ENCODE results near the gene MDM1. TPM values are rescaled to one million over a fixed set of nuclear protein-coding genes. Genes with fewer than 3 reads are reported as not detected.

MDM1 gene
- 18.9 and 23.3 TPM in 2 replicates for total RNA-seq (2014; rRNA removed; shearing (Covaris generic))
- polyA plus RNA-seq (2016; fragmentation: Nextera tagmentation; extraction: Ambion mirVana): 11.6 and 13.6 TPM in 2 replicates
- long read RNA-seq, partial matches to known transcripts: 3 of 7 reads
- long read RNA-seq, other reads (novel, unspliced or antisense): 1 of 7 reads

- no peaks in the 10 kb centered on the region for H3K9me3 Mint-ChIP-seq
- Histone ChIP-seq H3K4me1 (ENCODE audit: insufficient read depth) (peaks cover 24% of the 10 kb centered on the region), H3K27ac (ENCODE audit: low read depth) (peak within 1 kb of the TSS; percentile 55; the same call in 1 of the 2 replicates), H3K79me2 (replicated peaks; ENCODE audit: insufficient read depth) (no peaks in the 10 kb centered on the region), H2AFZ (peak within 1 kb of the TSS; percentile 92), H4K20me1 (replicated peaks; ENCODE audit: insufficient read depth) (no peaks in the 10 kb centered on the region), H3K27me3 (ENCODE audit: insufficient read depth) (no peaks in the 10 kb centered on the region), H3K9me2 (ENCODE audit: insufficient read depth) (no peaks in the 10 kb centered on the region), H3K4me3 (peak within 1 kb of the TSS; percentile 71), H3K4me2 (peak within 1 kb of the TSS; percentile 91), H3F3A (replicated peaks; ENCODE audit: low read depth) (0 out of 2 replicates have a peak, but pooled peaks cover 5% of the 10 kb centered on the region), H3K36me3 (ENCODE audit: insufficient read depth) (no peaks in the 10 kb centered on the region)
- peaks cover 51% of the 10 kb centered on the region for H3K4me1 Mint-ChIP-seq
- H3K27ac Mint-ChIP-seq: peak within 1 kb of the TSS; percentile 92; the same call in 1 of the 2 replicates
- H3K36me3 Mint-ChIP-seq (ENCODE audit: low read depth): no peaks in the 10 kb centered on the region; the same call in 2 of the 3 replicates
- peak within 1 kb of the TSS; percentile 90 for H3K4me3 Mint-ChIP-seq
- DNase-seq (ENCODE audit: low spot score): peak; percentile 100
- peaks cover 2% of the 10 kb centered on the region for H3K27me3 Mint-ChIP-seq (ENCODE audit: insufficient read depth, low read depth, poor library complexity)
- TF ChIP-seq CREB1 (CRISPR knock-in tag; IDR thresholded peaks at IDR 0.05; ENCODE audit: low read depth): no peak
- TF ChIP-seq ZNF331 (CRISPR knock-in tag; IDR thresholded peaks at IDR 0.05; ENCODE audit: low read depth): no peak
- TF ChIP-seq NANOG (IDR thresholded peaks at IDR 0.05; ENCODE audit: borderline replicate concordance): no peak
- TF ChIP-seq POLR2AphosphoS5 (IDR thresholded peaks at IDR 0.05; ENCODE audit: low read depth): peak; percentile 59
- no peak for TF ChIP-seq EZH2 (IDR thresholded peaks at IDR 0.05; ENCODE audit: low read depth, unreplicated experiment)
- TF ChIP-seq CTCF (conservative IDR thresholded peaks at IDR 0.05; ENCODE audit: low read depth in 2 of 2): no peak
- peak; percentile 94 for ATAC-seq
These were observed at the start of gene MDM1 for GRCh38 chr12:68331869-68332727. MDM1 (minus strand) TSS chr12:68332362; CDS start chr12:68332245, 117 bp downstream.

- H3K9me2 ChIP-seq (ENCODE audit: insufficient read depth): no peaks in the 10 kb centered on the region
- no peak for ATAC-seq
- Mint-ChIP-seq H3K4me1 (peaks cover 14% of the 10 kb centered on the region), H3K36me3 (ENCODE audit: low read depth) (no peaks in the 10 kb centered on the region), H3K4me3 (no peak overlapping the region), H3K9me3 (no peaks in the 10 kb centered on the region), H3K27ac (no peak overlapping the region), H3K27me3 (ENCODE audit: insufficient read depth, low read depth, poor library complexity) (no peaks in the 10 kb centered on the region)
- H3K4me1 ChIP-seq (ENCODE audit: insufficient read depth): peaks cover 9% of the 10 kb centered on the region
- no peaks in the 10 kb centered on the region for H3K79me2 ChIP-seq (replicated peaks; ENCODE audit: insufficient read depth)
- H3F3A ChIP-seq (replicated peaks; ENCODE audit: low read depth): no peaks in the 10 kb centered on the region
- H2AFZ ChIP-seq: no peak overlapping the region
- DNase-seq (ENCODE audit: low spot score): no peak
- H3K27me3 ChIP-seq (ENCODE audit: insufficient read depth): no peaks in the 10 kb centered on the region
- H3K27ac ChIP-seq (ENCODE audit: low read depth): no peak overlapping the region
- no peak overlapping the region for H3K4me2 ChIP-seq
- no peaks in the 10 kb centered on the region for H4K20me1 ChIP-seq (replicated peaks; ENCODE audit: insufficient read depth)
- H3K36me3 ChIP-seq (ENCODE audit: insufficient read depth): no peaks in the 10 kb centered on the region
- no peak overlapping the region for H3K4me3 ChIP-seq
- no peak for TF ChIP-seq CREB1 (CRISPR knock-in tag; IDR thresholded peaks at IDR 0.05; ENCODE audit: low read depth)
- TF ChIP-seq ZNF114 (CRISPR knock-in tag; IDR thresholded peaks at IDR 0.05): no peak
- no peak for TF ChIP-seq EZH2 (IDR thresholded peaks at IDR 0.05; ENCODE audit: low read depth, unreplicated experiment)
- TF ChIP-seq ZNF331 (CRISPR knock-in tag; IDR thresholded peaks at IDR 0.05; ENCODE audit: low read depth): no peak
- no peak for TF ChIP-seq ZNF462 (CRISPR knock-in tag; IDR thresholded peaks at IDR 0.05)
These were observed 49.5 kb upstream of the MDM1 start for GRCh38 chr12:68381476-68382219.

All from GM23338 (cell line).